AG04449 (cell line): ENCODE results near the gene PLCL1.

ENCODE experiments used
- CTCF ChIA-PET: fragments of 350-600 bp; formaldehyde crosslinking; extraction: SDS; loops from one replicate; lab custom pipeline; 2021; ENCODE audit warnings: antibody characterized with exemption; lab: Yijun Ruan, JAX
- POLR2A ChIA-PET: fragments of 400-600, 350-600 bp; formaldehyde crosslinking; extraction: SDS; loops from one replicate; lab custom pipeline; 2020; ENCODE audit warnings: antibody characterized with exemption, inconsistent platforms; lab: Yijun Ruan, JAX
- DNase-seq: peaks from one replicate; pipeline ENCODE4 v3.0.0-alpha.2; 2010; ENCODE audit warnings: low read depth, low spot score
- H3K4me3 ChIP-seq: 2 replicates; pipeline ENCODE4 v1.5.1; 2011; ENCODE audit warnings: low read depth, mild to moderate bottlenecking, control low read depth, low read length
- CTCF ChIP-seq: IDR thresholded peaks from one replicate; pipeline ENCODE4 v1.5.1; 2011; ENCODE audit warnings: mild to moderate bottlenecking, moderate library complexity, low read length, control low read depth, inconsistent platforms; ENCODE audit not compliant: insufficient read depth; ENCODE audit errors: missing control alignments

The PLCL1 gene

DNA sequence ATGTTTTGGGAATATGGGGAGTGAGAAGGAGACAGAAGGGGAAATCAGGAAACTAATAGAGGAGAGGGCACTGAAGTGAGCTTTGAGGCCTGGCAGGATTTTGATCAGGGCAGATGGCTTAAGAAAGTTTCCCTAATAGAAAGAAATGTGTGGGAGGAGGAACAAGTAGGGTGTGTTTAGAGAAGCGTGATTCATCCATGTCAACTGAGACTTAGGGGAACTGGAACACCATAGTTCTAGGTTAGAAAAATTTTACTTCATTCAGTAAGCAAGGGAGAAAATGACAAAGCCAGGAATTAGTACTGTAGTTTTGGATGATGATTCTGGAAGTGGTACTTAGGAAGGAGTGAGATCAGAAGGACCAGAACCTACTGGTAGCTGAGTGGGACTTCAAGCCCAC is 296.0 kb downstream of the PLCL1 start:
- no peak for DNase-seq
- no peak overlapping the region for H3K4me3 ChIP-seq
- no peak for TF ChIP-seq CTCF
- CTCF ChIA-PET: no interaction called here
- POLR2A ChIA-PET: no interaction called here

DNA sequence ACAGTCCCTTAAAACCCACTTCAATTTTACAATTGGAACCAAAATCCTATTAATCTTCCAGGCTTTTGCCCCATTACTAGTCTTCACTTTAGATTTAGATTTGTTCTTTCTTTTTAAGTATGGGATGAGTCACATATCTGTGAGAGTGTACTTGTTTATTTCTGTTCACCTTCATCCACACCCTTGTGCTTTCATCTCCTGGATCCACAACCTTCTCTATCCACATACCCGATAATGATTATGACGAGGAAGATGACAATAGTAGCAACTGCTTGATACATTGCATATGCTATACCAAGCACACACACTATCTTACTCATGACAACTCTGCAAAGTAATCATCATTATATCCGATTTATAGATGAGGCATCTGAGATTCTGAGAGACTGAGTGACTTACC is 297.3 kb downstream of the PLCL1 start:
- ChIA-PET POLR2A (no interaction called here), CTCF (interaction anchor here (2.1 kb wide), 1 partner anchor 26 kb away, joined by 6 read pairs; no protein-coding TSS in a partner anchor)
- H3K4me3 ChIP-seq: no peak overlapping the region
- TF ChIP-seq CTCF: no peak
- DNase-seq: no peak

GRCh38 chr2:198102120-198102519 is 297.7 kb downstream of the PLCL1 start:
- TF ChIP-seq CTCF: no peak
- DNase-seq: no peak
- ChIA-PET POLR2A (no interaction called here), CTCF (interaction anchor here (2.1 kb wide), 1 partner anchor 25 kb away, joined by 6 read pairs; no protein-coding TSS in a partner anchor)
- no peak overlapping the region for H3K4me3 ChIP-seq

- CTCF ChIA-PET: interaction anchor here (2.1 kb wide), 1 partner anchor 25 kb away, joined by 6 read pairs; no protein-coding TSS in a partner anchor
Measured at GRCh38 chr2:198102856-198103255, 298.5 kb downstream of the PLCL1 start.

GRCh38 chr2:198106621-198107385 is 302.4 kb downstream of the PLCL1 start:
- TF ChIP-seq CTCF: no peak
- POLR2A ChIA-PET: no interaction called here
- DNase-seq: no peak
- CTCF ChIA-PET: no interaction called here
- H3K4me3 ChIP-seq: no peak overlapping the region

More at GRCh38 chr2:198102856-198103255, 298.5 kb downstream of the PLCL1 start:
- no peak for DNase-seq
- H3K4me3 ChIP-seq: no peak overlapping the region
- no peak for TF ChIP-seq CTCF
- POLR2A ChIA-PET: no interaction called here

DNA sequence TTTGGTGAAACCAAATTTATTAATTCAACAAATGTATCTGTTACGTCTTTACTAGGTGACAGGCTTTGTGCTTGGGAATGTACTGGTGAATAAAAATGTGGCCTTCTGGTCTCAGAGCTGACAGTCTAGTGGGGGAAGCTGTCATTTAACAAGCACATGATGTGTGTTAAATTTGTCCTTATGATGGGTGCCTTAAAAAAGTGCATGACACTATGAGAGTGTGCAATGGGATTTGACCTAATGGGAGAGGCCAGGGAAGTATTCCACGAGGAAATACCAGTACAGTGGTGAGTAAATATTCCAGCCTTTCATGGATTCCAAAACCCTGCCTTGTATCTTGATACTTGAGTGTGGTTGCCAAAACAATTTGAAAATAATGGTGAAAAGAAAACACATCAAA is 308.9 kb downstream of the PLCL1 start:
- CTCF ChIA-PET: no interaction called here
- TF ChIP-seq CTCF: no peak
- DNase-seq: no peak
- H3K4me3 ChIP-seq: no peak overlapping the region
- POLR2A ChIA-PET: no interaction called here
